ENCODE measurements around the gene AGPAT2. TPM values are rescaled to one million over a fixed set of nuclear protein-coding genes. Genes with fewer than 3 reads are reported as not detected.

AGPAT2 gene
- total RNA-seq, 2 donors from 2014 or later: 50.2 to 66.8 TPM

- peaks cover 15 to 27% of the 10 kb centered on the region in 2 donors for H3K4me1 ChIP-seq (ENCODE audit: control insufficient read depth in 1 of 2, low read depth in 2 of 2)
- no peaks in the 10 kb centered on the region for H3K27me3 ChIP-seq (replicated peaks; ENCODE audit: insufficient read depth)
- H3K27ac ChIP-seq: no peak overlapping the region
- TF ChIP-seq CTCF (IDR thresholded peaks at IDR 0.05): no peak
- peak overlapping the region; percentile 84 for H3K4me3 ChIP-seq
- no peak for ATAC-seq (ENCODE audit: insufficient number of reproducible peaks, low FRiP score, low read depth)
- H3K9me3 ChIP-seq: no peaks in the 10 kb centered on the region
- no peaks in the 10 kb centered on the region for H3K36me3 ChIP-seq
- DNase-seq (ENCODE audit: low spot score): no peak
Measured at GRCh38 chr9:136685790-136686533, 1.3 kb downstream of the AGPAT2 start.

GRCh38 chr9:136685216-136685615 lies 2.0 kb downstream of the AGPAT2 start:
- Histone ChIP-seq H3K4me1 (ENCODE audit: control insufficient read depth in 1 of 2, low read depth in 2 of 2) (peaks cover 15 to 20% of the 10 kb centered on the region in 2 donors), H3K36me3 (no peaks in the 10 kb centered on the region), H3K9me3 (no peaks in the 10 kb centered on the region), H3K27me3 (replicated peaks; ENCODE audit: insufficient read depth) (no peaks in the 10 kb centered on the region), H3K4me3 (no peak overlapping the region), H3K27ac (no peak overlapping the region)
- DNase-seq (ENCODE audit: low spot score) (no peak), ATAC-seq (ENCODE audit: insufficient number of reproducible peaks, low FRiP score, low read depth) (no peak)
- no peak for TF ChIP-seq CTCF (IDR thresholded peaks at IDR 0.05)

- no peaks in the 10 kb centered on the region for H3K9me3 ChIP-seq
- DNase-seq (ENCODE audit: low spot score) (no peak), ATAC-seq (ENCODE audit: insufficient number of reproducible peaks, low FRiP score, low read depth) (no peak)
- H3K27me3 ChIP-seq (replicated peaks; ENCODE audit: insufficient read depth): no peaks in the 10 kb centered on the region
- TF ChIP-seq CTCF (IDR thresholded peaks at IDR 0.05): no peak
- peaks cover 15 to 18% of the 10 kb centered on the region in 2 donors for H3K4me1 ChIP-seq (ENCODE audit: control insufficient read depth in 1 of 2, low read depth in 2 of 2)
- no peaks in the 10 kb centered on the region for H3K36me3 ChIP-seq
- H3K4me3 ChIP-seq: no peak overlapping the region
- H3K27ac ChIP-seq: no peak overlapping the region
Measured at GRCh38 chr9:136684799-136685198, 2.5 kb downstream of the AGPAT2 start.

GRCh38 chr9:136684339-136684738 lies 2.9 kb downstream of the AGPAT2 start:
- no peaks in the 10 kb centered on the region for H3K36me3 ChIP-seq
- TF ChIP-seq CTCF (IDR thresholded peaks at IDR 0.05): no peak
- peaks cover 15 to 18% of the 10 kb centered on the region in 2 donors for H3K4me1 ChIP-seq (ENCODE audit: control insufficient read depth in 1 of 2, low read depth in 2 of 2)
- ATAC-seq (ENCODE audit: insufficient number of reproducible peaks, low FRiP score, low read depth) (no peak), DNase-seq (ENCODE audit: low spot score) (no peak)
- H3K9me3 ChIP-seq: no peaks in the 10 kb centered on the region
- H3K27ac ChIP-seq: no peak overlapping the region
- H3K27me3 ChIP-seq (replicated peaks; ENCODE audit: insufficient read depth): no peaks in the 10 kb centered on the region
- no peak overlapping the region for H3K4me3 ChIP-seq

- ATAC-seq (ENCODE audit: insufficient number of reproducible peaks, low FRiP score, low read depth) (no peak), DNase-seq (ENCODE audit: low spot score) (no peak)
- Histone ChIP-seq H3K4me3 (no peak overlapping the region), H3K27me3 (replicated peaks; ENCODE audit: insufficient read depth) (no peaks in the 10 kb centered on the region), H3K36me3 (no peaks in the 10 kb centered on the region), H3K9me3 (no peaks in the 10 kb centered on the region), H3K27ac (no peak overlapping the region), H3K4me1 (ENCODE audit: control insufficient read depth in 1 of 2, low read depth in 2 of 2) (peaks cover 15 to 18% of the 10 kb centered on the region in 2 donors)
- TF ChIP-seq CTCF (IDR thresholded peaks at IDR 0.05): no peak
Measured at GRCh38 chr9:136683755-136684154, 3.5 kb downstream of the AGPAT2 start.

Measured in thoracic aorta (tissue), 2 donors.